Kidney (tissue), 14 donors: Measurements from ENCODE around the gene TGFB2. TPM values are rescaled to one million over a fixed set of nuclear protein-coding genes. Genes with fewer than 3 reads are reported as not detected.
A peak's percentile ranks its signal among the peaks of the same experiment; 100 is the strongest.

ENCODE experiments used
- DNase-seq, 5 donors: peaks; one replicate each; pipeline ENCODE4 v3.0.0-alpha.2; 2013 to 2020
- FAIRE-seq: peaks from 2 replicates; lab custom pipeline; 2012; peaks lifted over from hg19 to GRCh38; lab: Jason Lieb, UNC
- H3K27ac ChIP-seq, 2 donors: one replicate each; pipeline ENCODE4 v1.7.0; 2013; ENCODE audit warnings: low read depth in 2 of 2, low read length in 2 of 2, inconsistent platforms in 1 of 2
- H3K27me3 ChIP-seq: one replicate; pipeline ENCODE4 v1.7.1; 2013; ENCODE audit warnings: low read length, inconsistent platforms; ENCODE audit not compliant: control insufficient read depth, insufficient read depth
- H3K36me3 ChIP-seq, 3 donors: one replicate each; pipeline versions ENCODE4 v1.7.0 to v1.7.1; 2013; ENCODE audit warnings: low read length in 3 of 3, control low read depth in 1 of 3, inconsistent platforms in 1 of 3; ENCODE audit not compliant: insufficient read depth in 3 of 3, control insufficient read depth in 2 of 3
- H3K4me1 ChIP-seq, 3 donors: one replicate each; pipeline versions ENCODE4 v1.7.0 to v1.7.1; 2013; ENCODE audit warnings: low read length in 3 of 3, inconsistent platforms in 1 of 3, low read depth in 1 of 3; ENCODE audit not compliant: control insufficient read depth in 2 of 3, insufficient read depth in 2 of 3
- H3K4me3 ChIP-seq, 3 donors: one replicate each; pipeline versions ENCODE4 v1.7.0 to v1.8.1; 2013; ENCODE audit warnings: low read length in 3 of 3, control low read depth in 1 of 3, inconsistent platforms in 1 of 3
- H3K9ac ChIP-seq, 3 donors: one replicate each; pipeline versions ENCODE4 v1.7.0 to v1.7.1; 2013; ENCODE audit warnings: low read length in 3 of 3, control low read depth in 1 of 3, inconsistent platforms in 1 of 3
- H3K9me3 ChIP-seq, 3 donors: one replicate each; pipeline versions ENCODE4 v1.7.0 to v1.7.1; 2013; ENCODE audit warnings: low read length in 3 of 3, control low read depth in 1 of 3, inconsistent platforms in 1 of 3; ENCODE audit not compliant: control insufficient read depth in 2 of 3, insufficient read depth in 1 of 3
- intact Hi-C: fragments of 100-400 bp; cut with DNase I; formaldehyde crosslinking; loops from one replicate; pipeline ENCODE4 v1.11.1; 2022
- polyA plus RNA-seq: library from polyadenylated mRNA; stranded (reverse); fragments of 350-450 nt; fragmentation: Illumina TruSeq; extraction: RNeasy Lipid Tissue Mini Kit (QIAGEN cat#74804); gene quantifications from one replicate; pipeline ENCODE4 v1.2.3, GENCODE V29; 2014; ENCODE audit warnings: low read depth, low replicate concordance; ENCODE audit not compliant: insufficient read depth
- total RNA-seq: library from RNA; stranded (reverse); fragmentation: NEBNext Ultra II Directional; extraction: Animal tissue kit (Norgen Biotek cat#: 25700); gene quantifications from one replicate; pipeline ENCODE4 v1.2.1, GENCODE V29; 2021
- TF ChIP-seq, protein P1 (sequence below): IDR thresholded peaks from 3 replicates; pipeline ENCODE4 v1.5.1; 2012; ENCODE audit warnings: mild to moderate bottlenecking, moderate library complexity, borderline replicate concordance; ENCODE audit not compliant: insufficient read depth; ENCODE audit errors: extremely low read depth
- donor health status: control.
- donor health status: control.
- donor health status: control.
- donor health status: control.
- donor health status: control.
- donor health status: DM: yes; HTN: yes; CAD: no.
- donor health status: Normal renal cell carcinoma (clear cell type).

The TGFB2 gene
- total and polyA plus RNA-seq, 2 donors from 2014 or later = 1.4 to 12.2 TPM

DNA sequence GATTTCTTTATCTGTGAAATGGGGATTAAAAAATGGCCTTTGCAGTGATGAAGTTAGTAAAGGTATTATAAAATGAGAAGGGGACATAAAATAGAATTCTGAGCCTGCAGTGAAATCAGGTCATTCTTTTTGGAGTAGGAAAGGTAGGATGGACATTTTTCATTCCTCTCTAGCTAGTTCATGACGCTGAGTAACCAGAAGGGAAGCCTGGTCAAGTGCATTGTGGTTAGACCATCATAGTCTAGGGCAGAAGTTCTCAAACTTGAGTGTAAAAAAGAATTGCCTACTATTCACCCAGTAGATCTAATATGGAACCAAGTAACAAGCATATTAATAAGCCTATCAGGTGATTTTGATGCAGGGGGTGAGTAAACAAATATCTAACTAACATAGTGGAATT lies 50.8 kb downstream of the TGFB2 start:
- Histone ChIP-seq H3K9me3 (no peaks in the 10 kb centered on the region), H3K4me3 (no peak overlapping the region), H3K9ac (no peak overlapping the region), H3K27ac (no peak overlapping the region), H3K27me3 (no peaks in the 10 kb centered on the region), H3K36me3 (no peaks in the 10 kb centered on the region), H3K4me1 (peaks cover 0 to 2% (median 0%) of the 10 kb centered on the region in 3 donors)
- DNase-seq = no peak
- TF ChIP-seq, protein P1, sequence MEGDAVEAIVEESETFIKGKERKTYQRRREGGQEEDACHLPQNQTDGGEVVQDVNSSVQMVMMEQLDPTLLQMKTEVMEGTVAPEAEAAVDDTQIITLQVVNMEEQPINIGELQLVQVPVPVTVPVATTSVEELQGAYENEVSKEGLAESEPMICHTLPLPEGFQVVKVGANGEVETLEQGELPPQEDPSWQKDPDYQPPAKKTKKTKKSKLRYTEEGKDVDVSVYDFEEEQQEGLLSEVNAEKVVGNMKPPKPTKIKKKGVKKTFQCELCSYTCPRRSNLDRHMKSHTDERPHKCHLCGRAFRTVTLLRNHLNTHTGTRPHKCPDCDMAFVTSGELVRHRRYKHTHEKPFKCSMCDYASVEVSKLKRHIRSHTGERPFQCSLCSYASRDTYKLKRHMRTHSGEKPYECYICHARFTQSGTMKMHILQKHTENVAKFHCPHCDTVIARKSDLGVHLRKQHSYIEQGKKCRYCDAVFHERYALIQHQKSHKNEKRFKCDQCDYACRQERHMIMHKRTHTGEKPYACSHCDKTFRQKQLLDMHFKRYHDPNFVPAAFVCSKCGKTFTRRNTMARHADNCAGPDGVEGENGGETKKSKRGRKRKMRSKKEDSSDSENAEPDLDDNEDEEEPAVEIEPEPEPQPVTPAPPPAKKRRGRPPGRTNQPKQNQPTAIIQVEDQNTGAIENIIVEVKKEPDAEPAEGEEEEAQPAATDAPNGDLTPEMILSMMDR = no peak
- FAIRE-seq = no peak
- intact Hi-C loops = no loop called here

DNA sequence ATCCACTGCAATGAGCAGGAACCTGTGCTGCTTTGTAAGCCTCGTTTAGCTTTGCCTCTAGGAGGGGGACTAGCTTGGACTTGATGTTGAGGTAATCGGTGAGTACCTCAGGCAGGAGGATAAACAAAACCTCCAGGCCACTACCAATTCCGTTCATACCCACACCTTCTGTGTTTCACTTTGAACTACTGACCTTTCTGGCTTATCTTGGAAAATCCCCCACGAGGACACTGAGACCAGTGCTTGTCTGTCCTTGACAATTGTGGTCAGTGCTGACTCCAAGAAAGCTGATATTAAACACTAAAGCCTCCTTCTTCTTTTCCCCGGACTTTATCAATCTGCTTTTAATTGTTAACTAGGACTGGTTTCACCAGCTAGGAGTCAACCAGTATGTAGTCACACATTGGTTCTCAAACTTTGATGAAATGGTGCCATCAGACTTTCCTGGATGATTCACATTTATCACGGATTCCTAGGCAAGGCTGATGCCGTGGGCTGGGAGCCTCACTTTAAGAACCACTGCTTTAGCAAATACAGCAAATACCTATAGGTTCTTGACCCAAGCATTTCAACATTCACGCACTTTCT lies 52.7 kb downstream of the TGFB2 start:
- H3K27ac ChIP-seq = no peak overlapping the region
- no peak for DNase-seq
- H3K27me3 ChIP-seq = no peaks in the 10 kb centered on the region
- no peaks in the 10 kb centered on the region for H3K36me3 ChIP-seq
- peak overlapping the region in 1 of 3 donors; percentile 1 for H3K4me3 ChIP-seq
- no peak overlapping the region for H3K9ac ChIP-seq
- peaks cover 0 to 2% (median 0%) of the 10 kb centered on the region in 3 donors for H3K4me1 ChIP-seq
- intact Hi-C loops = no loop called here
- TF ChIP-seq, protein P1 = no peak
- no peaks in the 10 kb centered on the region for H3K9me3 ChIP-seq
- no peak for FAIRE-seq

DNA sequence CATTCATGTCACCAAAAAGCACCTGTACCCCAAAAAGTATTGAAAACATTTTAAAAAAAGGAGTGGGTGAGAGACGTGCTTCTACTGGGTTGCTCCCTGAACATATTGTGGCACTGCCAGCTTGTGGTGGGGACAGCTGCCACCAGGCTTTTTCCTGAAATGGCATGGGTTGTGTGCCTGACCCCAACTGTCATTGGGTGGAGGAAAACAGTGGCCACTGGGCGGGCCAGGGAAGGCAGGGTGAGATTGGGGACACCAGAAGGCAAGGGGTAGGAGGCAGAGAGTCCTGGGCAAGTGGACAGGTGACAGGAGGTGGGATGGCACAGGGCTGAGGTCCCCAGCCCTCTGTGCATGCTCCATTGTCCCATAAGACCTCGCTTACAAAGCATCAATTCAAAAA lies 55.5 kb downstream of the TGFB2 start:
- FAIRE-seq = no peak
- intact Hi-C loops = no loop called here
- no peak for DNase-seq

More for the DNA sequence above, 55.5 kb downstream of the TGFB2 start:
- Histone ChIP-seq H3K4me1 (peaks cover 0 to 2% (median 0%) of the 10 kb centered on the region in 3 donors), H3K36me3 (no peaks in the 10 kb centered on the region), H3K9me3 (no peaks in the 10 kb centered on the region), H3K27me3 (no peaks in the 10 kb centered on the region), H3K27ac (no peak overlapping the region), H3K4me3 (no peak overlapping the region), H3K9ac (no peak overlapping the region)
- TF ChIP-seq, protein P1 = no peak
